ENCODE results near the gene RARRES2. TPM values are rescaled to one million over a fixed set of nuclear protein-coding genes. Genes with fewer than 3 reads are reported as not detected.

Gene RARRES2
- total RNA-seq, 1 experiment from 2014 or later, result 60.9 TPM

- Histone ChIP-seq H4K5ac (ENCODE audit: insufficient read length, low read depth, low read length) (no peak overlapping the region), H3K56ac (ENCODE audit: insufficient read length, low read depth, low read length) (no peak overlapping the region), H3K23ac (ENCODE audit: insufficient read length, low read depth, low read length) (no peak overlapping the region), H2BK5ac (ENCODE audit: insufficient read length, low read length) (no peak overlapping the region), H2BK20ac (ENCODE audit: low read depth, low read length, poor library complexity, severe bottlenecking) (no peak overlapping the region), H3K79me2 (ENCODE audit: insufficient read depth, low read length) (no peaks in the 10 kb centered on the region), H2AFZ (ENCODE audit: low read length) (no peak overlapping the region), H2BK120ac (ENCODE audit: low read depth, low read length, poor library complexity, severe bottlenecking) (no peak overlapping the region), H4K91ac (ENCODE audit: insufficient read length, low read depth, low read length) (no peak overlapping the region), H3K4me2 (ENCODE audit: insufficient read depth, insufficient read length, low read length) (no peak overlapping the region), H3K27me3 (ENCODE audit: insufficient read depth, low read length) (no peaks in the 10 kb centered on the region), H3K27ac (ENCODE audit: insufficient read length, low read depth, low read length) (no peak overlapping the region), H3K18ac (ENCODE audit: insufficient read length, low read depth, low read length) (no peak overlapping the region), H3K14ac (ENCODE audit: insufficient read depth, low read length) (no peak overlapping the region; the same call in 1 of the 2 replicates), H3K9ac (ENCODE audit: extremely low read depth, insufficient read length, low read length) (no peak overlapping the region), H3K23me2 (ENCODE audit: insufficient read length, low read depth, low read length, poor library complexity, severe bottlenecking) (no peaks in the 10 kb centered on the region), H2BK15ac (ENCODE audit: low read depth, low read length) (no peak overlapping the region), H4K8ac (replicated peaks; ENCODE audit: insufficient read length, low read depth, low read length) (no peak overlapping the region), H3K4ac (ENCODE audit: low read depth, low read length) (no peak overlapping the region; the same call in 1 of the 2 replicates), H3K9me3 (ENCODE audit: control insufficient read depth, low read depth, low read length) (no peaks in the 10 kb centered on the region), H3T11ph (ENCODE audit: low read length) (no peak overlapping the region), H2BK12ac (ENCODE audit: insufficient read length, low read depth, low read length) (no peak overlapping the region), H3K4me1 (ENCODE audit: insufficient read depth, low read length) (peaks cover 13% of the 10 kb centered on the region; the same call in 1 of the 2 replicates), H2AK5ac (ENCODE audit: insufficient read length, low read length) (no peak overlapping the region), H3K79me1 (ENCODE audit: insufficient read depth, low read depth, low read length, poor library complexity, severe bottlenecking) (no peaks in the 10 kb centered on the region), H4K20me1 (ENCODE audit: control insufficient read depth, insufficient read depth, insufficient read length) (no peaks in the 10 kb centered on the region)
- TF ChIP-seq CTCF (conservative IDR thresholded peaks at IDR 0.05), result no peak
- Mint-ChIP-seq H3K9me3 (no peaks in the 10 kb centered on the region; a peak in 1 of 5 replicates), H3K27me3 (ENCODE audit: low read depth) (peaks cover 35% of the 10 kb centered on the region), H3K4me1 (peaks cover 55 to 63% of the 10 kb centered on the region in 2 experiments), H3K4me3 (no peak overlapping the region), H3K27ac (peak overlapping the region in 1 of 3 experiments; percentile 70; a peak in 3 of 7 replicates), H3K36me3 (ENCODE audit: insufficient read depth in 1 of 3, low read depth in 3 of 3) (peaks cover 23 to 31% (median 28%) of the 10 kb centered on the region in 3 experiments)
- DNase-seq, result no peak
- no CpG with 5 or more reads among the region's 10 CpGs for WGBS (ENCODE audit: extremely low coverage, insufficient read length, low lambda C conversion rate)
Measured at GRCh38 chr7:150333659-150334058, 7.8 kb downstream of the RARRES2 start.
